Glutamatergic neuron (in vitro differentiated cells): Measurements from ENCODE around the gene VAMP8. TPM values are rescaled to one million over a fixed set of nuclear protein-coding genes. Genes with fewer than 3 reads are reported as not detected.

Source experiments
- DNase-seq: peaks from one replicate; pipeline ENCODE4 v3.0.0; 2022
- H3K27ac Mint-ChIP-seq: one replicate; pipeline ENCODE4 v1.8.0; 2020; ENCODE audit warnings: mild to moderate bottlenecking, mixed read lengths, inconsistent platforms; ENCODE audit not compliant: unreplicated experiment
- H3K27me3 Mint-ChIP-seq: one replicate; pipeline ENCODE4 v1.8.0; 2020; ENCODE audit warnings: mild to moderate bottlenecking, moderate library complexity, mixed read lengths, inconsistent platforms; ENCODE audit not compliant: unreplicated experiment
- H3K36me3 Mint-ChIP-seq: one replicate; pipeline ENCODE4 v1.8.0; 2020; ENCODE audit warnings: mild to moderate bottlenecking, mixed read lengths, inconsistent platforms; ENCODE audit not compliant: unreplicated experiment
- H3K4me1 Mint-ChIP-seq: one replicate; pipeline ENCODE4 v1.8.0; 2020; ENCODE audit warnings: mild to moderate bottlenecking, low read depth, mixed read lengths, inconsistent platforms; ENCODE audit not compliant: unreplicated experiment
- H3K4me3 Mint-ChIP-seq: one replicate; pipeline ENCODE4 v1.8.0; 2020; ENCODE audit warnings: mild to moderate bottlenecking, mixed read lengths, inconsistent platforms; ENCODE audit not compliant: unreplicated experiment
- H3K9me3 Mint-ChIP-seq: one replicate; pipeline ENCODE4 v1.8.0; 2020; ENCODE audit warnings: mild to moderate bottlenecking, moderate library complexity, mixed read lengths, inconsistent platforms; ENCODE audit not compliant: unreplicated experiment
- CTCF ChIP-seq: fragments of 200-600 bp; sonication (generic); IDR thresholded peaks from one replicate; pipeline ENCODE4 v1.5.0; 2021; ENCODE audit not compliant: partially characterized antibody, unreplicated experiment
- total RNA-seq: library from RNA; stranded (reverse); fragmentation: NEBNext Ultra II Directional; extraction: Animal tissue kit (Norgen Biotek cat#: 25700); gene quantifications from one replicate; pipeline ENCODE4 v1.2.1, GENCODE V29; 2021; ENCODE audit not compliant: unreplicated experiment

The VAMP8 gene
- total RNA-seq, 1 donor from 2014 or later = 0.78 TPM

GRCh38 chr2:85550486-85550885 is 26.9 kb upstream of the VAMP8 start:
- no peak for DNase-seq
- peaks cover 3% of the 10 kb centered on the region for H3K27me3 Mint-ChIP-seq
- peaks cover 4% of the 10 kb centered on the region for H3K9me3 Mint-ChIP-seq
- H3K27ac Mint-ChIP-seq = no peak overlapping the region
- no peak overlapping the region for H3K4me3 Mint-ChIP-seq
- TF ChIP-seq CTCF = no peak
- no peaks in the 10 kb centered on the region for H3K36me3 Mint-ChIP-seq
- H3K4me1 Mint-ChIP-seq = peaks cover 2% of the 10 kb centered on the region

DNA sequence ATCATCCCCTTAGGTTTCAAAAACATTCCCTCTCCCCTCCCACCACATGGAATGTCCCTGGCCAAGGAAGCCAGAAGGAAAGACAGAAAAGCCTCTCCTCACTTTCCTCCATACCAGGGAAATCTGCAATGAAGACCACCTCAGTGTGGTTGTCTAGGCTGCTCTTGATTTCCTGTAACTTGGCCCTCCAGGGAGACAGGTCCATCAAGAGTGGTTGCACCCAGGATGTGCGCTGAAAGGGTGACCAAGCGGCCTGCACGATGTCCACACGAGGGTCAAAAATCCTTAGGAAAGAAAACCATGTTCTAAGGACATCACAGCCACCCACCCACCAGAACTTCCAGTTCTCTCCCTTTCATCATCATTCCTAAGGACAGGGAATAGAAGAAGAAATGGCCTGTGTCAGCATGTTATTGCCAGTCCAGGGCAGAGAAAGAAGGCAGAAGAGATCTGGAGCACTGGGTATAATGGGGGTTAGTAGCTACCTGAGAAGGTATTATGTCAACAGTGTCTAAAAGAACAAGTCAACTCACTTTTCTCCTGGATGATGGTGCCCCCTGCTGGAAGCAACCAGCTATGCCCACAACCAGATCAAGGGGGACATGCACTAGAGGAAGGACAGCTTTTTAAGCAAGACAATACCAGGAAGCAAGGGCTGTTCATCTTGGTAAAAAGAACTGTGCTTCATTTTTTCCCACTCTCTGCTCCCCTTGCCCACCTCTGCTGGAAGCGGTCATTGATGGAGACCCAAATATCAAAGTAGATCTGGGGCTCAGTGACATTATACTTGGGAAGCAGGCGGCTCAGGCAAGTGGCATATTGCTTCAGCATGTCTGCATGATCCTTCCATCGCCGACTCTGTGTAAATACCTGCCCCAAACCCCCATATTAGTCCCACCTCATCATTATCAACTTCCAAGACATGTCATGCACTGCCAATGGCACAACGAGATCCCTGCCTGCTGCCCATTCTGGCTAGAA is 25.4 kb upstream of the VAMP8 start:
- Mint-ChIP-seq H3K4me3 (no peak overlapping the region), H3K4me1 (peaks cover 2% of the 10 kb centered on the region), H3K9me3 (peaks cover 6% of the 10 kb centered on the region), H3K27me3 (peaks cover 3% of the 10 kb centered on the region), H3K27ac (no peak overlapping the region), H3K36me3 (no peaks in the 10 kb centered on the region)
- peak; percentile 86 for TF ChIP-seq CTCF
- peak; percentile 87 for DNase-seq

- Mint-ChIP-seq H3K4me1 (peaks cover 2% of the 10 kb centered on the region), H3K27ac (no peak overlapping the region), H3K9me3 (peaks cover 3% of the 10 kb centered on the region), H3K36me3 (no peaks in the 10 kb centered on the region), H3K27me3 (no peaks in the 10 kb centered on the region), H3K4me3 (no peak overlapping the region)
- DNase-seq = no peak
- TF ChIP-seq CTCF = no peak
Measured at GRCh38 chr2:85553184-85553583, 24.2 kb upstream of the VAMP8 start.

DNA sequence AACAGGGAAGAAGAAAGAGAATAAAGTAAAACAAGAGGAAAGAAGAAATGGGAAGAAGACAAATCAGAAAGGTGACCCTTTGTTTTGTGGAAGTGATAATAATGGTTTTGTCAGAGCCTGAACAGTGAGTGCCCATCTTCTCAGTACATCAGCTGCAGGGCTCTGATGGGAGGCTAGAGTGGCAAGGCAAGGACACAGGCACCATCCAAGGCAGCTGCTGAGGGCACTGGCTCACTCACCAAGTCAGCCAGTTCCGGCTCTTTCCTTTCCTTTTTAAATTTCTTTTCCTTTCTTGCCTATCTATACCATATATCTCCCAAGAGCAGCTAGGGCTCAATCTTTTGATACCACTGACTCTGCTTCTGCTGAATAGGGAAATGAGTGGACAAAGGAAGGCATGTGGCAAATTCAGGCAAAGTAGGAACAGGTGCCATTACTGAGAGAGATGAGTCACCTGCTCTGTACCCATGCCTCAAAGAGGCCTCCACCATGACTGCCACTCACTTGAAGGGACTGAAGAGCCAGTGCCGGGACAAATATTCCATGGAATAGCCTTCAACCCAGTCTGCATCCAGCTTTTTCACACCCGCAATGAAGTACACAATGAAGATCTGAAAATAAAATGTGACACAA is 22.3 kb upstream of the VAMP8 start:
- Mint-ChIP-seq H3K27ac (no peak overlapping the region), H3K4me1 (peaks cover 7% of the 10 kb centered on the region), H3K9me3 (peaks cover 3% of the 10 kb centered on the region), H3K27me3 (peaks cover 1% of the 10 kb centered on the region), H3K4me3 (no peak overlapping the region), H3K36me3 (no peaks in the 10 kb centered on the region)
- TF ChIP-seq CTCF = no peak
- DNase-seq = no peak

DNA sequence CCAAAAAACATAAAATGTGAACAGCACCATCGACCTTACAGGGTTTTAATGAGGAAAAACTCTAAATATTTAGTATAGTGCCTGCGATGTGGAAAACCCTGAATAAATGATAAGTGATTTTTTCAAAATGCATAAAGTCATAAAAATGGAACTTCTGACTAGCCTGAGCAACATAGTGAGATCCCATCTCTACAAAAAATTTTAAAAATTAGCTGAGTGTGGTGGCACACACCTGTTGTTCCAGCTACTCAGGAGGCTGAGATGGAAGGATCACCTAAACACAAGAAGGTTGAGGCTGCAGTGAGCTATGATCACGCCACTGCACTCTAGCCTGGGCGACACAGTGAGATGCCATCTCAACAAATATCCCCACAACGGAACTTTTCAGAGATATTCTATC is 20.3 kb upstream of the VAMP8 start:
- Mint-ChIP-seq H3K9me3 (peaks cover 12% of the 10 kb centered on the region), H3K27me3 (peaks cover 10% of the 10 kb centered on the region), H3K4me3 (no peak overlapping the region), H3K27ac (no peak overlapping the region), H3K4me1 (peaks cover 9% of the 10 kb centered on the region), H3K36me3 (no peaks in the 10 kb centered on the region)
- no peak for TF ChIP-seq CTCF
- DNase-seq = no peak
